Measurements from ENCODE around the gene NOXO1. TPM values are rescaled to one million over a fixed set of nuclear protein-coding genes. Genes with fewer than 3 reads are reported as not detected.

Gene NOXO1
- total and polyA plus RNA-seq, 9 of the 15 experiments (the other 6 are each of a cell fraction or from before 2014, with no cell fraction given) = not detected

DNA sequence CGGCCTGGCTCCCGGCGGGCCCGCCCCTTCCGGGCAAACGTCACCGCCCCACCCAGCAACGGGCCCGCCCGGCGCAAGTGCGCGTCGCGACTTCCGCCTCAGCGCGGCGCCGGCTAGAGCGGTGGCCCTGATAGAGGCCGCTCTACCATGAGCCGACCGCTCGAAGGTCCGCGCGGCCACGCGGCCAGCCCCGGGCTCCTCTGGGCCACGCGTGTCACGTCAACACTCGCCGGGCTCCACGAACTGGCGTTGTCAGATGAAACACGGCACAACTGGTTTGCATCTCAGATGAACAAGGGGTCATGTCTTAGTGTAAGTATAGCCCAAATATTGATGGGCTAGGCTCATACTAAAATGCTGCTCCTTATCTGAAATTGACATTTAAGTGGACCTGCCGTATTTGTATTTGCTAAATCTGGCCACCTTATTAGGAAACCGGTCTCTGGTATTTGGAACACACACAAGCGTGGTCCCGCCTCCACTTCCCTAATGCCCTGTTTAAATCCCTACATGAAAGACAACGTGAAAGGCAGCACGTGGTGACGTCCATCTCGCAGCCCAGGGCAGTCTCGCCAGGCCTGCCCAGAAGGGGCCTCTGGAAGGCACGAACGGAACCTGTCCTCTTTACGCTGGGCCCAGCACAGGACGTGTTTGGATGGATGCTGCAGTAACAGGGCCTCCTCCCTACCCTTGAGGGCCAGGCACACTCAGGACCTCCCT lies 28.7 kb upstream of the NOXO1 start, which contains the start of gene ZNF598 (continued):
- TF ChIP-seq, protein P1, sequence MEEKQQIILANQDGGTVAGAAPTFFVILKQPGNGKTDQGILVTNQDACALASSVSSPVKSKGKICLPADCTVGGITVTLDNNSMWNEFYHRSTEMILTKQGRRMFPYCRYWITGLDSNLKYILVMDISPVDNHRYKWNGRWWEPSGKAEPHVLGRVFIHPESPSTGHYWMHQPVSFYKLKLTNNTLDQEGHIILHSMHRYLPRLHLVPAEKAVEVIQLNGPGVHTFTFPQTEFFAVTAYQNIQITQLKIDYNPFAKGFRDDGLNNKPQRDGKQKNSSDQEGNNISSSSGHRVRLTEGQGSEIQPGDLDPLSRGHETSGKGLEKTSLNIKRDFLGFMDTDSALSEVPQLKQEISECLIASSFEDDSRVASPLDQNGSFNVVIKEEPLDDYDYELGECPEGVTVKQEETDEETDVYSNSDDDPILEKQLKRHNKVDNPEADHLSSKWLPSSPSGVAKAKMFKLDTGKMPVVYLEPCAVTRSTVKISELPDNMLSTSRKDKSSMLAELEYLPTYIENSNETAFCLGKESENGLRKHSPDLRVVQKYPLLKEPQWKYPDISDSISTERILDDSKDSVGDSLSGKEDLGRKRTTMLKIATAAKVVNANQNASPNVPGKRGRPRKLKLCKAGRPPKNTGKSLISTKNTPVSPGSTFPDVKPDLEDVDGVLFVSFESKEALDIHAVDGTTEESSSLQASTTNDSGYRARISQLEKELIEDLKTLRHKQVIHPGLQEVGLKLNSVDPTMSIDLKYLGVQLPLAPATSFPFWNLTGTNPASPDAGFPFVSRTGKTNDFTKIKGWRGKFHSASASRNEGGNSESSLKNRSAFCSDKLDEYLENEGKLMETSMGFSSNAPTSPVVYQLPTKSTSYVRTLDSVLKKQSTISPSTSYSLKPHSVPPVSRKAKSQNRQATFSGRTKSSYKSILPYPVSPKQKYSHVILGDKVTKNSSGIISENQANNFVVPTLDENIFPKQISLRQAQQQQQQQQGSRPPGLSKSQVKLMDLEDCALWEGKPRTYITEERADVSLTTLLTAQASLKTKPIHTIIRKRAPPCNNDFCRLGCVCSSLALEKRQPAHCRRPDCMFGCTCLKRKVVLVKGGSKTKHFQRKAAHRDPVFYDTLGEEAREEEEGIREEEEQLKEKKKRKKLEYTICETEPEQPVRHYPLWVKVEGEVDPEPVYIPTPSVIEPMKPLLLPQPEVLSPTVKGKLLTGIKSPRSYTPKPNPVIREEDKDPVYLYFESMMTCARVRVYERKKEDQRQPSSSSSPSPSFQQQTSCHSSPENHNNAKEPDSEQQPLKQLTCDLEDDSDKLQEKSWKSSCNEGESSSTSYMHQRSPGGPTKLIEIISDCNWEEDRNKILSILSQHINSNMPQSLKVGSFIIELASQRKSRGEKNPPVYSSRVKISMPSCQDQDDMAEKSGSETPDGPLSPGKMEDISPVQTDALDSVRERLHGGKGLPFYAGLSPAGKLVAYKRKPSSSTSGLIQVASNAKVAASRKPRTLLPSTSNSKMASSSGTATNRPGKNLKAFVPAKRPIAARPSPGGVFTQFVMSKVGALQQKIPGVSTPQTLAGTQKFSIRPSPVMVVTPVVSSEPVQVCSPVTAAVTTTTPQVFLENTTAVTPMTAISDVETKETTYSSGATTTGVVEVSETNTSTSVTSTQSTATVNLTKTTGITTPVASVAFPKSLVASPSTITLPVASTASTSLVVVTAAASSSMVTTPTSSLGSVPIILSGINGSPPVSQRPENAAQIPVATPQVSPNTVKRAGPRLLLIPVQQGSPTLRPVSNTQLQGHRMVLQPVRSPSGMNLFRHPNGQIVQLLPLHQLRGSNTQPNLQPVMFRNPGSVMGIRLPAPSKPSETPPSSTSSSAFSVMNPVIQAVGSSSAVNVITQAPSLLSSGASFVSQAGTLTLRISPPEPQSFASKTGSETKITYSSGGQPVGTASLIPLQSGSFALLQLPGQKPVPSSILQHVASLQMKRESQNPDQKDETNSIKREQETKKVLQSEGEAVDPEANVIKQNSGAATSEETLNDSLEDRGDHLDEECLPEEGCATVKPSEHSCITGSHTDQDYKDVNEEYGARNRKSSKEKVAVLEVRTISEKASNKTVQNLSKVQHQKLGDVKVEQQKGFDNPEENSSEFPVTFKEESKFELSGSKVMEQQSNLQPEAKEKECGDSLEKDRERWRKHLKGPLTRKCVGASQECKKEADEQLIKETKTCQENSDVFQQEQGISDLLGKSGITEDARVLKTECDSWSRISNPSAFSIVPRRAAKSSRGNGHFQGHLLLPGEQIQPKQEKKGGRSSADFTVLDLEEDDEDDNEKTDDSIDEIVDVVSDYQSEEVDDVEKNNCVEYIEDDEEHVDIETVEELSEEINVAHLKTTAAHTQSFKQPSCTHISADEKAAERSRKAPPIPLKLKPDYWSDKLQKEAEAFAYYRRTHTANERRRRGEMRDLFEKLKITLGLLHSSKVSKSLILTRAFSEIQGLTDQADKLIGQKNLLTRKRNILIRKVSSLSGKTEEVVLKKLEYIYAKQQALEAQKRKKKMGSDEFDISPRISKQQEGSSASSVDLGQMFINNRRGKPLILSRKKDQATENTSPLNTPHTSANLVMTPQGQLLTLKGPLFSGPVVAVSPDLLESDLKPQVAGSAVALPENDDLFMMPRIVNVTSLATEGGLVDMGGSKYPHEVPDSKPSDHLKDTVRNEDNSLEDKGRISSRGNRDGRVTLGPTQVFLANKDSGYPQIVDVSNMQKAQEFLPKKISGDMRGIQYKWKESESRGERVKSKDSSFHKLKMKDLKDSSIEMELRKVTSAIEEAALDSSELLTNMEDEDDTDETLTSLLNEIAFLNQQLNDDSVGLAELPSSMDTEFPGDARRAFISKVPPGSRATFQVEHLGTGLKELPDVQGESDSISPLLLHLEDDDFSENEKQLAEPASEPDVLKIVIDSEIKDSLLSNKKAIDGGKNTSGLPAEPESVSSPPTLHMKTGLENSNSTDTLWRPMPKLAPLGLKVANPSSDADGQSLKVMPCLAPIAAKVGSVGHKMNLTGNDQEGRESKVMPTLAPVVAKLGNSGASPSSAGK (IDR thresholded peaks at IDR 0.05) = peak; percentile 89
- peak; percentile 79 for TF ChIP-seq RBBP5 (IDR thresholded peaks at IDR 0.05; ENCODE audit: borderline replicate concordance, insufficient read depth, low read length, poor library complexity, severe bottlenecking)
- TF ChIP-seq SMAD3 (CRISPR knock-in tag; conservative IDR thresholded peaks at IDR 0.05) = no peak
- TF ChIP-seq SIRT6 (IDR thresholded peaks at IDR 0.05; ENCODE audit: low read depth, low read length) = no peak
- TF ChIP-seq E2F8 (IDR thresholded peaks at IDR 0.05; ENCODE audit: low read depth, partially characterized antibody) = peak; percentile 60
- no peak for TF ChIP-seq NR2C2 (CRISPR knock-in tag; IDR thresholded peaks at IDR 0.05)
- peak; percentile 67 for TF ChIP-seq NR2C2 (tag; IDR thresholded peaks at IDR 0.05)
- peak; percentile 74 for TF ChIP-seq NBN (IDR thresholded peaks at IDR 0.05; ENCODE audit: low read depth)
- no peak for TF ChIP-seq DLX4 (CRISPR knock-in tag; IDR thresholded peaks at IDR 0.05)
- TF ChIP-seq MEF2A (IDR thresholded peaks at IDR 0.05; ENCODE audit: control insufficient read depth, low read depth, low read length) = no peak
- TF ChIP-seq SP1 (CRISPR knock-in tag; IDR thresholded peaks at IDR 0.05) = peak; percentile 62
- TF ChIP-seq DPF2 (IDR thresholded peaks at IDR 0.05) = 0 out of 2 replicates have a peak, but pooled peaks have one; percentile 31

All from K562 (cell line).